T-helper 1 cell treated with Interleukin-12 subunit alpha and Interleukin-12 subunit beta and Interleukin-4 antibody, amounts not matched to agents 30 μg/mL and 1 μg/mL, for 36 hours (primary cell): ENCODE data around the gene GTF2H4.
"Not testable (repeated sequence)": the region's sequence is repeated elsewhere in the genome, so short reads cannot be mapped to it uniquely, and the experiment has no call there.

Experiments used
- H3K27ac Mint-ChIP-seq: one replicate; pipeline ENCODE4 v1.8.0; 2021; ENCODE audit warnings: mild to moderate bottlenecking, mixed read lengths
- H3K27me3 Mint-ChIP-seq: one replicate; pipeline ENCODE4 v1.8.0; 2021; ENCODE audit warnings: low read depth, mixed read lengths
- H3K36me3 Mint-ChIP-seq: one replicate; pipeline ENCODE4 v1.8.0; 2021; ENCODE audit warnings: low read depth, mixed read lengths
- H3K4me1 Mint-ChIP-seq: one replicate; pipeline ENCODE4 v1.8.0; 2021; ENCODE audit warnings: low read depth, mixed read lengths
- H3K4me3 Mint-ChIP-seq: one replicate; pipeline ENCODE4 v1.8.0; 2021; ENCODE audit warnings: mild to moderate bottlenecking, moderate library complexity, mixed read lengths
- H3K9me3 Mint-ChIP-seq: one replicate; pipeline ENCODE4 v1.8.0; 2021; ENCODE audit warnings: mixed read lengths

GTF2H4 gene

DNA sequence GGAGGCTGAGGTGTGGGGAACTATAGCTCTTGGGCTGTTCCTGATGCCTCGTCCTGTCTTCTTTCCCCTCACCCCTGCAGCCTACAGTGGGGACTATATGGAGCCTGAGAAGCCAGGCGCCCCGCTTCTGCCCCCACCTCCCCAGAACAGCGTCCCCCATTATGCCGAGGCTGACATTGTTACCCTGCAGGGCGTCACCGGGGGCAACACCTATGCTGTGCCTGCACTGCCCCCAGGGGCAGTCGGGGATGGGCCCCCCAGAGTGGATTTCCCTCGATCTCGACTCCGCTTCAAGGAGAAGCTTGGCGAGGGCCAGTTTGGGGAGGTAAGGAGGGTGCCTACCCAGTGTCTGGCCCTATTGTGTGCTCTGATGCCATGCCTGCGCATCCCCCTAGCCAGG lies 11.5 kb upstream of the GTF2H4 start:
- H3K4me3 Mint-ChIP-seq, result no peak overlapping the region
- H3K4me1 Mint-ChIP-seq, result no peaks in the 10 kb centered on the region
- no peaks in the 10 kb centered on the region for H3K27me3 Mint-ChIP-seq
- no peaks in the 10 kb centered on the region for H3K9me3 Mint-ChIP-seq
- peaks cover 5% of the 10 kb centered on the region for H3K36me3 Mint-ChIP-seq
- H3K27ac Mint-ChIP-seq, result no peak overlapping the region

DNA sequence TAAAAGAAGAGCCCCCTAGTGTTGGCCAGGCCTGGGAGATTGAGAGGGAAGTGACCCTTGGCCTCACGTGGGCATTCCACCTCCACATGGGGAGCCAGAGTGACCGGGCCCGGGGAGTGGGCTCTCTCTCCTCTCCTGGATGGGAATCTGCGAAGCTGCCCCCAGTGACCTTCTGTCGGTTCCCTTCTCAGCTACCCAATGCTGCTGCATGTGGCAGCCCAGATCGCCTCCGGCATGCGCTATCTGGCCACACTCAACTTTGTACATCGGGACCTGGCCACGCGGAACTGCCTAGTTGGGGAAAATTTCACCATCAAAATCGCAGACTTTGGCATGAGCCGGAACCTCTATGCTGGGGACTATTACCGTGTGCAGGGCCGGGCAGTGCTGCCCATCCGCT lies 10.1 kb upstream of the GTF2H4 start:
- Mint-ChIP-seq H3K4me1 (peaks cover 6% of the 10 kb centered on the region), H3K27me3 (no peaks in the 10 kb centered on the region), H3K4me3 (no peak overlapping the region), H3K9me3 (no peaks in the 10 kb centered on the region), H3K27ac (no peak overlapping the region), H3K36me3 (peaks cover 5% of the 10 kb centered on the region)

DNA sequence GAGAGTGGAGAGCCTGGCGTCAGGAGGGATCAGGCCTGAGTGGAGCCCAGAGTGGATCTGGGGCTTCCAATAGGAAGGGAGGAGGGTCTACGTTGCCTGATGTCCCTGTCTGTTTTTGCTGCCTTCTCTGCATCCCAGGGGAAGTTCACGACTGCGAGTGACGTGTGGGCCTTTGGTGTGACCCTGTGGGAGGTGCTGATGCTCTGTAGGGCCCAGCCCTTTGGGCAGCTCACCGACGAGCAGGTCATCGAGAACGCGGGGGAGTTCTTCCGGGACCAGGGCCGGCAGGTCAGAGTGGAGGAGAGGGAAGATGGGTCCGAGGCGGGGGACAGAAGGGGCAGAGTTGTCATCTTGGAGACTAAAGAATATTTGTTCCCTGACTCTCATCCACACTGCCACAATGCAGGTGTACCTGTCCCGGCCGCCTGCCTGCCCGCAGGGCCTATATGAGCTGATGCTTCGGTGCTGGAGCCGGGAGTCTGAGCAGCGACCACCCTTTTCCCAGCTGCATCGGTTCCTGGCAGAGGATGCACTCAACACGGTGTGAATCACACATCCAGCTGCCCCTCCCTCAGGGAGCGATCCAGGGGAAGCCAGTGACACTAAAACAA lies 9.2 kb upstream of the GTF2H4 start:
- Mint-ChIP-seq H3K4me3 (no peak overlapping the region), H3K4me1 (peaks cover 7% of the 10 kb centered on the region), H3K9me3 (no peaks in the 10 kb centered on the region), H3K36me3 (peaks cover 5% of the 10 kb centered on the region), H3K27ac (no peak overlapping the region), H3K27me3 (no peaks in the 10 kb centered on the region)

DNA sequence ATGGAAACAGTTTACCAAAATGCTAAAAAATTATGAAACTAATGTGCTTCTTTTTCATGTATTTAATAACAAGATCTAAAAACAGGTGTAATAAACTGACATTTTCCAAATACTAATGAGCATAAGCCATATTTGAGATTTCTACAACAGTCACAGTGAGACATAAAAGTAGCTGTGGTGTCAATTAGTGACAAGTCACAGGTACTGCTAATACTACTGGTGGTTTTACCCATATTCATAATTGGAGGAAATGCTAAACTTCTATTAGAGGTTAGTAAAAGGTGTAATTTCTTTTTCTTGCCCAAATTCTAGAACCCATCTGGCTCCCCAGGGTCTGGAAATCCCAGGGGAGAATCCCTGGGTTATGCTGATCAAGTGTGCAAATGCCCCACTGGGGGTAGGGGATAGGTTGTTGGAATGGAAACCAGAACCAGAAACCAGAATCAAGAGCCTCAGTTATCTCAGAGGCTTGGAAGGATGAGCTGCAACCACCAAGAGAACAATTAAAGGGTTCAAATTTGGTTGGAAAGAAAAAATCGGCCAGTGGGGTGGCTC lies 7.1 kb upstream of the GTF2H4 start:
- Mint-ChIP-seq H3K36me3 (peaks cover 4% of the 10 kb centered on the region), H3K9me3 (no peaks in the 10 kb centered on the region), H3K4me1 (peaks cover 7% of the 10 kb centered on the region), H3K27ac (no peak overlapping the region), H3K27me3 (no peaks in the 10 kb centered on the region), H3K4me3 (no peak overlapping the region)

DNA sequence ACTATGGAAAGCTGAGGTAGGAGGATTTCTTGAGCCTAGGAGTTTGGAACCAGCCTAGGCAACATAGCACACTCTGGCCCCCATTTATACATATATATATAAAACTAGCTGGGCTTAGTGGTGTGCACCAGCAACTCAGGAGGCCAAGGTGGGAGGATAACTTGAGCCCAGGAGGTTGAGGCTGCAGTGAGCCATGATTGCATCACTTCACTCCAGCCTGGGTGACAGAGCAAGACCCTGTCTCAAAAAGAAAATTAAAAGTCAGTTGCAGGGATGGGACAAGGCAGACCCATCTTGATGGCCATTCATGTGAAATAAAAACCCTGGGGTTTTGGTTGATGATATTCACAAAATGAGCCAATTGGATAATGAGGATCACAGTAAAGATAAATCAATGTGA lies 6.6 kb upstream of the GTF2H4 start:
- Mint-ChIP-seq H3K4me1 (peaks cover 7% of the 10 kb centered on the region), H3K27ac (no peak overlapping the region), H3K27me3 (no peaks in the 10 kb centered on the region), H3K4me3 (no peak overlapping the region), H3K36me3 (peaks cover 4% of the 10 kb centered on the region), H3K9me3 (no peaks in the 10 kb centered on the region)

DNA sequence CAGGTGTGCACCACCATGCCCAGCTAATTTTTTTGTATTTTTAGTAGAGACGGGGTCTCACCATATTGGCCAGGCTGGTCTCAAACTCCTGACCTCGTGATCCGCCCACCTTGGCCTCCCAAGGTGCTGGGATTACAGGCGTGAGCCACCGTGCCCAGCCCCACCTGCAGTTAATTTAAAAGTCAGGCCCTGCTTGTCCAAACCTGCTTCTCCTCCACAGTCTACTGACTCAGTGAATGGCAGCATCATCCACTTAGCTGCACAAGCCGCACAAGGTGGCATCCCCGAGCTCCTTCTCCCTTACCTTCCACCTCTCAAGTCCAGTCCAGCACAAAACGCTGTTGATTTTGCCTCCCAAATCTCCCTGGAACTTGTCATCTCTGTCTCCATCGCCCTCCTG lies 5.8 kb upstream of the GTF2H4 start:
- not testable (repeated sequence) for H3K9me3 Mint-ChIP-seq, H3K4me1 Mint-ChIP-seq, H3K27me3 Mint-ChIP-seq, H3K4me3 Mint-ChIP-seq, H3K36me3 Mint-ChIP-seq, H3K27ac Mint-ChIP-seq

DNA sequence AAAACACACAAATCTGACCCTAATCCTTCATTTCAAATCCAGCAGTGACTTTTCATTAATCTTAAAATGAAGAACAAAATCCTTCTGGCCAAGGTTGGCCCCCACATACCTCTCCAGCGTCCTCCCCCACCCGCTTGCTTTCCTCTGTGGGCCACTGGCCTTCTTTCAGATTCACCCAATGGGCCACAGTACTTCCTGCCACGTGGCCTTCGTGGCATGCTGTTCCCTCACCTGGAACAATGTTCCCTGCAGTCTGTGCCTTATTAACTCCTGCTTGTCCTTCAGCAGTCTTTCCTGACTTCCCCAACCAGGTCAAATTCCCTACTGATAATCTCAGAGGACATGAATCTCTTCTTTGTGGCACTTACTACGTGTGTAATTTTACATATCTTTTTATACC lies 5.3 kb upstream of the GTF2H4 start:
- Mint-ChIP-seq H3K27ac (no peak overlapping the region), H3K36me3 (peaks cover 4% of the 10 kb centered on the region), H3K27me3 (no peaks in the 10 kb centered on the region), H3K9me3 (no peaks in the 10 kb centered on the region), H3K4me1 (peaks cover 10% of the 10 kb centered on the region), H3K4me3 (no peak overlapping the region)

DNA sequence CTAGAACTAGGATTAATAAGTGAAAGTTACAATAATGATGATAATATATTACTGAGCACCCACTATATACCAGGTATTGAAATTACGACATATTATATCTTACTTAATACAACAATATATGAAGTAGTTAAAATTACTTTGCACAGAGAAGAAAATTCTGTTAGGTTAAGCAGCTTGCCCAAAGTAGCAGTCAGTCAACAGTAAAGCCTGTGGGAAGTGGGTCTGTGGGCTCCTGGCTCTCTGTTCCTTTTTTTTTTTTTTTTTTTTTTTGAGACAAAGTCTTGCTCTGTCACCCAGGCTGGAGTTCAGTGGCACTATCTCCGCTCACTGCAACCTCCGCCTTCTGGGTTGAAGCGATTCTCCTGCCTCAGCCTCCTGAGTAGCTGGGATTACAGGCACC lies 4.8 kb upstream of the GTF2H4 start:
- H3K4me1 Mint-ChIP-seq, result peaks cover 14% of the 10 kb centered on the region
- no peaks in the 10 kb centered on the region for H3K9me3 Mint-ChIP-seq
- no peaks in the 10 kb centered on the region for H3K27me3 Mint-ChIP-seq
- H3K27ac Mint-ChIP-seq, result no peak overlapping the region
- H3K4me3 Mint-ChIP-seq, result no peak overlapping the region
- H3K36me3 Mint-ChIP-seq, result peaks cover 4% of the 10 kb centered on the region

DNA sequence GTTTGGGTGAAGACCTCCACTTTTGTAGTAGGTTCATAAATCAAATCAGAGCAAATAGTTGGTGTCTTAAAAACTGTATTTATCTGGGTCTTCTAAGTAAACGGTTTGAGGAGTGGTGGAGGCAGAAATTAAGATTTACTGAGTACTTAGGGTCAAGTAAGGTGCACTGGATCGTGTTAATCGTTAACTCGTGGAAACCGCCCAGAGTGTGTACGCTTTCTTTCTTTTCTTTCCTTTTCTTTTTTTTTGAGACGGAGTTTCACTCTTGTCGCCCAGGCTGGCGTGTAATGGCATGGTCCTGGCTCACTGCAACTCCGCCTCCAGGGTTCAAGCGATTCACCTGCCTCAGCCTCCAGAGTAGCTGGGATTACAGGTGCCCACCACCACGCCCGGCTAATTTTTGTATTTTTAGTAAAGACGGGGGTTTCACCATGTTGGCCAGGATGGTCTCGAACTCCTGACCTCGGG lies 683 bp upstream of the GTF2H4 start:
- Mint-ChIP-seq H3K4me1 (peaks cover 27% of the 10 kb centered on the region), H3K4me3 (peak overlapping the region; percentile 99), H3K36me3 (peaks cover 15% of the 10 kb centered on the region)
- H3K27me3 Mint-ChIP-seq, H3K9me3 Mint-ChIP-seq, H3K27ac Mint-ChIP-seq: not testable (repeated sequence)

DNA sequence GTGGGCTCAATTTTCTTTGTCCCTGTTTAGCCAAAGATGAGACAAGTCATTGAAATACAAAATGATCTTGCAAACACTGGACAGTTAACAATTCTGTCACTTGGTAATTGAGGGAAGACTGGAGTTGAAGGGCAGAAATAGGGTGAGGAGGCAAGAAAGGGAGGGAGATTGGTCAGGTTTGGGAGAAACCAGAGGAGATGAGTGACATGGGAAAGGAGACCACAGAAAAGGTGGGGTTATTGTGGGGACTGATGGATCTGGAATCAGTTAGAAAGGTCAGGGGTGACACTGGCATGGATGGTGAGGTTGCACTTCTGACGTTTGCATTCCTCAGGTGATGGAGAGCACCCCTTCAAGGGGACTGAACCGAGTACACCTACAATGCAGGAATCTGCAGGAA lies 693 bp downstream of the GTF2H4 start:
- Mint-ChIP-seq H3K36me3 (peaks cover 22% of the 10 kb centered on the region), H3K4me1 (peaks cover 26% of the 10 kb centered on the region), H3K4me3 (peak overlapping the region; percentile 99), H3K27ac (peak overlapping the region; percentile 77), H3K9me3 (no peaks in the 10 kb centered on the region), H3K27me3 (no peaks in the 10 kb centered on the region)

DNA sequence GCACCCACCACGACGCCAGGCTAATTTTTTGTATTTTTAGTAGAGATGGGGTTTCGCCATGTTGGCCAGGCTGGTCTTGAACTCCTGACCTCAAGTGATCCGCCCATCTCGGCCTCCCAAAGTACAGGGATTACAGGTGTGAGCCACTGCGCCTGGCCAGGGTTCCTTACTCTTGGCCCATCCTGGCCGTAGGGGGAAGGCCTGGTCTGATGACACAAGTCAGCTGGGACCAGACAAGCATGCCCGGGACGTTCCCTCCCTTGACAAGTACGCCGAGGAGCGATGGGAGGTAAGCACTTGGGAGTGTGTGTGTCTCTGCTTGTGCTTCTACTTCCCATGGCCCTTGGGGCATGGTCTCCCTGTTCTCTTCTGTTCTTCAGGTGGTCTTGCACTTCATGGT lies 2.5 kb downstream of the GTF2H4 start:
- not testable (repeated sequence) for H3K27ac Mint-ChIP-seq, H3K9me3 Mint-ChIP-seq, H3K4me3 Mint-ChIP-seq, H3K27me3 Mint-ChIP-seq
- Mint-ChIP-seq H3K4me1 (peaks cover 31% of the 10 kb centered on the region), H3K36me3 (peaks cover 22% of the 10 kb centered on the region)

DNA sequence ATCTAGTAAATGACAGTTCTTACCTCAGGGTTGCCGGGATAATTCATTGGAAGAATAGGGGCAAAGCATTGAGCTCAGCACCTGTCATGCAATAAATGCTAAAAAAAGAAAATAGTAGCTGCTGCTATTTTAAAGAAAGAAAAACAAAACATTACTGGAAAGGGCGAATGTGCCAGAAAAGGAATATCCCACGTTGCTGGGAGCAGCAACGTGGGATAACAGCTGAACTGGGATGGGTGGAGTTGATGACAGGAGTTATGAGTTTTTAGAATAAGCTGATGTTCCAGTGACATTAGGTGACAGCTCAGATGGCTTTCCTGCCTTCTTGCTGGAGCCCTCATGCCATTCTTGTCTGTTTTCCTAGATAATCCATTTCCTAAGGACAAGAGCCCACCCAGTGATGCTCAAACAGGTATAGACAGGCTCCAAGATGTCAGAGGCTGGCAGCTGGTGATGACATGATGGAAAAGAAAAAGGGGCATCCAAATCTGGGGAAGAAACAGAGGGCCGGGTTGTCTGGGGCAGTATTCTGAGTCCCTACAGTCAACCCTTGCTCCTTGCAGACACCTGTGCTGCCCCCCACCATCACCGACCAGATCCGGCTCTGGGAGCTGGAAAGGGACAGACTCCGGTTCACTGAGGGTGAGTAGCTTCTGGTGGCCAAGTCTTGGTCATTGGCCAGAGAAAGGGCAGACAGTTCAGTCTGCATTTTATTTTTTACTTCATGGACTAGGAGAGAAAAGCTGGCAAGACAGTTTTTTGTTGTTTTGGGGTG lies 4.9 kb downstream of the GTF2H4 start:
- Mint-ChIP-seq H3K9me3 (no peaks in the 10 kb centered on the region), H3K36me3 (peaks cover 32% of the 10 kb centered on the region), H3K4me3 (peak overlapping the region; percentile 91), H3K4me1 (peaks cover 33% of the 10 kb centered on the region), H3K27me3 (no peaks in the 10 kb centered on the region), H3K27ac (peak overlapping the region; percentile 21)

DNA sequence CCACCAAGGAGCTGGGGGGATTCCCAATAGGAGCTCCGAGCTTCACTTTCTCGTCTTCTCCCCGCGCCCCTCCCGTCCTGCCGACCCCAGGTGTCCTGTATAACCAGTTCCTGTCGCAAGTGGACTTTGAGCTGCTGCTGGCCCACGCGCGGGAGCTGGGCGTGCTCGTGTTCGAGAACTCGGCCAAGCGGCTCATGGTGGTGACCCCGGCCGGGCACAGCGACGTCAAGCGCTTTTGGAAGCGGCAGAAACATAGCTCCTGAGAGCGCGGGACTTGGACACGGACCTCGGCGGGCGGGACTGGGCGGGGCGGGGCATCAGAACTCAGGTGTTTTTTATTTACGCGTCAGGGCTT lies 5.7 kb downstream of the GTF2H4 start:
- peak overlapping the region; percentile 91 for H3K4me3 Mint-ChIP-seq
- no peak overlapping the region for H3K27ac Mint-ChIP-seq
- H3K36me3 Mint-ChIP-seq, result peaks cover 32% of the 10 kb centered on the region
- H3K4me1 Mint-ChIP-seq, result peaks cover 25% of the 10 kb centered on the region
- no peaks in the 10 kb centered on the region for H3K9me3 Mint-ChIP-seq
- no peaks in the 10 kb centered on the region for H3K27me3 Mint-ChIP-seq

DNA sequence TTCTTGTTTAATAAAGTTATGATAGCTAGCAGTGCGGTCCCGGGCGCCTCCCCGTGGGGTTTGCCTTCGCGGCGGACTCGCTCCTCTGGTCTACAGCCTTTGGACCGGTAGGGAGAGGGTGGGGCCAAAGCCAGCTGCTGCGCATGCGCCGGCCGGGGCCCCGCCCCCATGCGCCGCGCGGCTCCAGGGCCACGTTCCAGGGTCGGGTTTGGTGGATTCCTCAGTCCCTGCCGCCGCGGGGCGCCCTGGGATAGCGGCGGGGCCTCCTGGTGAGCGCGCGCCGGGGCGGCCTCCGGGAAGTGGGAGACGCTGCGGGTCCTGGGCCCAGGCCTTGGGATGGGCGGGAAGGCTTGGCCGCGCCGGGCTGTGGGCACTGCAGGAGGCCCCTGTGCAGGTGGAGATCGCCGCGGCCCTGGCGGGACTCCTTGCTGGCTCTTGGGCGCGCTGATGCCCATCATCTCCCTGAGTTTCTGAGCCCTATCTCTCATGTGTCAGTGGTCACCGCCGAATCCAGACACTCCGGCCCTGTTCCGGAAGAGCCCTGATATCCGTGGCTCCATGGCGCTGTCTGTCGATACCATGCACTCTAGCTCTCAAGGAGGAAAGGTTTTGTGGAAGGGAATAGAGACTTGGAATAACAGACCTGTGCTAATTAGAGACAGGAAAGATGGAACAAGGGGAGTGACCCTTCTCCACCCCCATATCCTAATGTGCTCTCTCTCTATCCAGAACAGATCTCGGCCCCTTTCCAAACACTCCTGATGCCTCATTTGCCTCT lies 6.3 kb downstream of the GTF2H4 start, which contains the start of gene VARS2:
Gene VARS2 (plus strand): TSS at position 163 of the 778 bp plus-strand sequence. CDS start 599 bp downstream, at position 762.
- peaks cover 20% of the 10 kb centered on the region for H3K4me1 Mint-ChIP-seq
- H3K27me3 Mint-ChIP-seq, result no peaks in the 10 kb centered on the region
- peak within 1 kb of the TSS; percentile 91 for H3K4me3 Mint-ChIP-seq
- peaks cover 32% of the 10 kb centered on the region for H3K36me3 Mint-ChIP-seq
- no peaks in the 10 kb centered on the region for H3K9me3 Mint-ChIP-seq
- peak within 1 kb of the TSS; percentile 89 for H3K27ac Mint-ChIP-seq
